ENCODE measurements around the gene BPIFA1.
A peak's percentile ranks its signal among the peaks of the same experiment; 100 is the strongest.

GRCh38 chr20:33291830-33292355 is 56.1 kb downstream of the BPIFA1 start:
- TF ChIP-seq CTCF (conservative IDR thresholded peaks at IDR 0.05; ENCODE audit: low read length) (peak; percentile 99), EZH2phosphoT487 (IDR thresholded peaks at IDR 0.05; ENCODE audit: borderline replicate concordance, low read depth, low read length) (no peak)

Data from OCI-LY7 (cell line).